Upper lobe of left lung (tissue), 4 donors: ENCODE results near the gene MARS1.

Experiments used
- CTCF ChIP-seq, 6 experiments: fragments of 450-650 bp in 4 of 6; fragments of 200-600 bp in 2 of 6; sonication (generic) in 2 of 6; IDR thresholded peaks; one replicate each; pipeline ENCODE4 v1.5.1; 2016 to 2019; ENCODE audit warnings: antibody characterized with exemption in 6 of 6
- EP300 ChIP-seq, 4 donors: sonication (generic); formaldehyde crosslinking; IDR thresholded peaks; one replicate each; pipeline ENCODE4 v1.5.1; 2017; ENCODE audit warnings: antibody characterized with exemption in 4 of 4, control low read depth in 2 of 4
- POLR2A ChIP-seq, 4 donors: fragments of 450-650 bp; IDR thresholded peaks; one replicate each; pipeline ENCODE4 v1.5.1; 2016 to 2017; ENCODE audit warnings: antibody characterized with exemption in 4 of 4, mild to moderate bottlenecking in 2 of 4

GRCh38 chr12:57473392-57473791 lies 14.5 kb upstream of the MARS1 start:
- TF ChIP-seq EP300 (IDR thresholded peaks at IDR 0.05) (no peak), CTCF (IDR thresholded peaks at IDR 0.05) (no peak), POLR2A (IDR thresholded peaks at IDR 0.05) (no peak)
